HEK293 (cell line): ENCODE measurements around the gene FAM200C.

Experiments used
- MYNN ChIP-seq: fragments of 450-650 bp; formaldehyde crosslinking; IDR thresholded peaks from 2 replicates; pipeline ENCODE4 v1.5.1; 2016; ENCODE audit warnings: missing biosample characterization, missing genetic modification characterization, borderline replicate concordance
- ZEB2 ChIP-seq: fragments of 450-650 bp; formaldehyde crosslinking; IDR thresholded peaks from 2 replicates; pipeline ENCODE4 v1.5.1; 2016; ENCODE audit warnings: missing biosample characterization, missing genetic modification characterization
- ZFP41 ChIP-seq: fragments of 450-650 bp; formaldehyde crosslinking; IDR thresholded peaks from 2 replicates; pipeline ENCODE4 v1.5.1; 2016; ENCODE audit warnings: missing biosample characterization, missing genetic modification characterization, borderline replicate concordance
- ZNF473 ChIP-seq: fragments of 450-650 bp; formaldehyde crosslinking; IDR thresholded peaks from 2 replicates; pipeline ENCODE4 v1.5.1; 2017; ENCODE audit warnings: missing biosample characterization, missing genetic modification characterization
- ZNF530 ChIP-seq: fragments of 450-650 bp; formaldehyde crosslinking; IDR thresholded peaks from 2 replicates; pipeline ENCODE4 v1.5.1; 2016; ENCODE audit warnings: low read depth, missing biosample characterization, missing genetic modification characterization
- TF ChIP-seq, protein P1 (sequence below): IDR thresholded peaks from 2 replicates; pipeline ENCODE4 v1.6.1; 2011; ENCODE audit warnings: mild to moderate bottlenecking, low read depth, low read length, borderline replicate concordance

DNA sequence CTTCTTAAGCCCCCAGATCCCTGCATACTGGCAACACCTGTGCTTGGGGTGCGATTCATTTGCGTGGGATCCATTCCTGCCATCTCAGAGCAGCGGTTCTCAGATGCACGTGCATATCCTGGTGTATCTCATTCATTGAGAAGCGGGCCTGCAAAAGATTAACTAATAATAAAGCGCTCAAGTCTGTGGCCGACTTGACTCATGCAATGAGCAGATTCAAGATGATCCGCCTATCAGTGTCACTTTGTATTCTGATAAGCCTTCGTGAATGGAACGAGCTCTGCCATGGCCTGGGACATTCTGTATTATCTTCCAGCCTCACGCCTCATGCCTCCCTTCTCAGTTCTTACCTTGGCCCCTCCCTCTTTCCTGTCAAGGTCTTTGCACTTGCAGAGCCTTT, 51.8 kb downstream of the FAM200C start:
- TF ChIP-seq ZFP41 (tag by site-specific recombination): no peak
- TF ChIP-seq ZEB2 (tag by site-specific recombination): no peak
- no peak for TF ChIP-seq ZNF473
- TF ChIP-seq, protein P1, sequence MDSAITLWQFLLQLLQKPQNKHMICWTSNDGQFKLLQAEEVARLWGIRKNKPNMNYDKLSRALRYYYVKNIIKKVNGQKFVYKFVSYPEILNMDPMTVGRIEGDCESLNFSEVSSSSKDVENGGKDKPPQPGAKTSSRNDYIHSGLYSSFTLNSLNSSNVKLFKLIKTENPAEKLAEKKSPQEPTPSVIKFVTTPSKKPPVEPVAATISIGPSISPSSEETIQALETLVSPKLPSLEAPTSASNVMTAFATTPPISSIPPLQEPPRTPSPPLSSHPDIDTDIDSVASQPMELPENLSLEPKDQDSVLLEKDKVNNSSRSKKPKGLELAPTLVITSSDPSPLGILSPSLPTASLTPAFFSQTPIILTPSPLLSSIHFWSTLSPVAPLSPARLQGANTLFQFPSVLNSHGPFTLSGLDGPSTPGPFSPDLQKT: no peak
- TF ChIP-seq ZNF530 (tag by site-specific recombination): no peak
- no peak for TF ChIP-seq MYNN (tag by site-specific recombination)
